Nasal cavity respiratory epithelium epithelial cell of viscerocranial mucosa (primary cell): Measurements from ENCODE around the gene MSGN1. TPM values are rescaled to one million over a fixed set of nuclear protein-coding genes. Genes with fewer than 3 reads are reported as not detected.

Experiments
- total RNA-seq: library from RNA; depleted of rRNA; stranded (reverse); fragments of >200 nt; gene quantifications from 2 replicates; pipeline ENCODE4 v1.2.3, GENCODE V29; 2014

The MSGN1 gene
- total RNA-seq: not detected in 2 replicates

GRCh38 chr2:17816396-17817245 is at the start of gene MSGN1:
TSS of gene MSGN1 (plus strand) at chr2:17816460. CDS start at chr2:17816519, 59 bp downstream.

Other genes with a start within 250 kb of the MSGN1 start
- gene SMC6, start 62.6 kb upstream of the MSGN1 start, total RNA-seq: 26.3 and 36.9 TPM in 2 replicates
- gene GEN1, start 62.3 kb upstream of the MSGN1 start, total RNA-seq: 4.1 and 7.8 TPM in 2 replicates
- gene KCNS3, start 62.2 kb downstream of the MSGN1 start, total RNA-seq: 4.1 and 8.1 TPM in 2 replicates